H1 (cell line): ENCODE results near the gene MMD. TPM values are rescaled to one million over a fixed set of nuclear protein-coding genes. Genes with fewer than 3 reads are reported as not detected.

Source experiments
- ASH2L ChIP-seq: fragments of 200-600, 300-600 bp; sonication (generic); IDR thresholded peaks from one replicate; pipeline ENCODE4 v1.7.1; 2017; ENCODE audit warnings: low read length
- CBX5 ChIP-seq: fragments of 300-800, 300-1000 bp; sonication (generic); IDR thresholded peaks from 2 replicates; pipeline ENCODE4 v1.7.1; 2016; ENCODE audit warnings: antibody characterized with exemption, low read length, low read depth
- CBX8 ChIP-seq: fragments of 300-800, 300-1000 bp; sonication (generic); IDR thresholded peaks from 2 replicates; pipeline ENCODE4 v1.7.1; 2016; ENCODE audit warnings: low read depth, low read length, borderline replicate concordance
- CEBPB ChIP-seq: IDR thresholded peaks from 2 replicates; pipeline ENCODE4 v1.6.1; 2012; ENCODE audit warnings: low read depth, low read length
- KDM1A ChIP-seq: fragments of 200-600, 300-600 bp; sonication (generic); IDR thresholded peaks from 2 replicates; pipeline ENCODE4 v1.7.1; 2016; ENCODE audit warnings: mild to moderate bottlenecking, low read length, borderline replicate concordance
- MAX ChIP-seq: IDR thresholded peaks from 2 replicates; pipeline ENCODE4 v1.6.1; 2012; ENCODE audit warnings: inconsistent platforms
- NRF1 ChIP-seq: IDR thresholded peaks from 2 replicates; pipeline ENCODE4 v1.6.1; 2011; ENCODE audit warnings: mild to moderate bottlenecking, low read depth, low read length, improper control_type of control experiment
- RFX5 ChIP-seq: IDR thresholded peaks from 2 replicates; pipeline ENCODE4 v1.6.1; 2011; ENCODE audit warnings: low read depth, low read length, improper control_type of control experiment, borderline replicate concordance
- SP1 ChIP-seq: IDR thresholded peaks from 2 replicates; pipeline ENCODE4 v1.6.1; 2011; ENCODE audit warnings: low read depth, low read length
- YY1 ChIP-seq: IDR thresholded peaks from 2 replicates; pipeline ENCODE4 v1.6.1; 2011; ENCODE audit warnings: low read depth, mild to moderate bottlenecking, low read length
- polyA plus RNA-seq, 7 experiments: library from polyadenylated mRNA; depleted of rRNA in 3 of 7; stranded (reverse) in 5 of 7; unstranded in 2 of 7; fragments of >200 nt in 5 of 7; fragments of 200-250 nt in 2 of 7; gene quantifications; 1 replicate in 5 of 7; 2 replicates in 1 of 7; 4 replicates in 1 of 7; pipeline versions ENCODE4 v1.2.1 to v1.2.3, GENCODE V29; 2011 to 2013; ENCODE audit warnings: missing spikeins in 2 of 7, mixed read lengths in 2 of 7
- total RNA-seq: library from RNA; stranded (reverse); fragmentation: NEBNext Ultra II Directional; extraction: Animal tissue kit (Norgen Biotek cat#: 25700); gene quantifications from 2 replicates; pipeline ENCODE4 v1.2.1, GENCODE V29; 2021
- TF ChIP-seq, protein P1 (sequence below): fragments of 300-600 bp; sonication (generic); IDR thresholded peaks from 2 replicates; pipeline ENCODE4 v1.7.1; 2012; ENCODE audit warnings: low read length, moderate library complexity, mild to moderate bottlenecking, inconsistent platforms; ENCODE audit not compliant: insufficient replicate concordance
- TF ChIP-seq, protein P2 (sequence below): IDR thresholded peaks from 2 replicates; pipeline ENCODE4 v1.6.1; 2011; ENCODE audit warnings: low read depth, mild to moderate bottlenecking, low read length; ENCODE audit not compliant: insufficient read depth

The MMD gene
- total and polyA plus RNA-seq, 2 of the 8 experiments (the other 6 are each of a cell fraction or from before 2014, with no cell fraction given), result 28.2 to 37.8 TPM

GRCh38 chr17:55405600-55405999, 16.0 kb downstream of the MMD start (continued):
- TF ChIP-seq, protein P1, sequence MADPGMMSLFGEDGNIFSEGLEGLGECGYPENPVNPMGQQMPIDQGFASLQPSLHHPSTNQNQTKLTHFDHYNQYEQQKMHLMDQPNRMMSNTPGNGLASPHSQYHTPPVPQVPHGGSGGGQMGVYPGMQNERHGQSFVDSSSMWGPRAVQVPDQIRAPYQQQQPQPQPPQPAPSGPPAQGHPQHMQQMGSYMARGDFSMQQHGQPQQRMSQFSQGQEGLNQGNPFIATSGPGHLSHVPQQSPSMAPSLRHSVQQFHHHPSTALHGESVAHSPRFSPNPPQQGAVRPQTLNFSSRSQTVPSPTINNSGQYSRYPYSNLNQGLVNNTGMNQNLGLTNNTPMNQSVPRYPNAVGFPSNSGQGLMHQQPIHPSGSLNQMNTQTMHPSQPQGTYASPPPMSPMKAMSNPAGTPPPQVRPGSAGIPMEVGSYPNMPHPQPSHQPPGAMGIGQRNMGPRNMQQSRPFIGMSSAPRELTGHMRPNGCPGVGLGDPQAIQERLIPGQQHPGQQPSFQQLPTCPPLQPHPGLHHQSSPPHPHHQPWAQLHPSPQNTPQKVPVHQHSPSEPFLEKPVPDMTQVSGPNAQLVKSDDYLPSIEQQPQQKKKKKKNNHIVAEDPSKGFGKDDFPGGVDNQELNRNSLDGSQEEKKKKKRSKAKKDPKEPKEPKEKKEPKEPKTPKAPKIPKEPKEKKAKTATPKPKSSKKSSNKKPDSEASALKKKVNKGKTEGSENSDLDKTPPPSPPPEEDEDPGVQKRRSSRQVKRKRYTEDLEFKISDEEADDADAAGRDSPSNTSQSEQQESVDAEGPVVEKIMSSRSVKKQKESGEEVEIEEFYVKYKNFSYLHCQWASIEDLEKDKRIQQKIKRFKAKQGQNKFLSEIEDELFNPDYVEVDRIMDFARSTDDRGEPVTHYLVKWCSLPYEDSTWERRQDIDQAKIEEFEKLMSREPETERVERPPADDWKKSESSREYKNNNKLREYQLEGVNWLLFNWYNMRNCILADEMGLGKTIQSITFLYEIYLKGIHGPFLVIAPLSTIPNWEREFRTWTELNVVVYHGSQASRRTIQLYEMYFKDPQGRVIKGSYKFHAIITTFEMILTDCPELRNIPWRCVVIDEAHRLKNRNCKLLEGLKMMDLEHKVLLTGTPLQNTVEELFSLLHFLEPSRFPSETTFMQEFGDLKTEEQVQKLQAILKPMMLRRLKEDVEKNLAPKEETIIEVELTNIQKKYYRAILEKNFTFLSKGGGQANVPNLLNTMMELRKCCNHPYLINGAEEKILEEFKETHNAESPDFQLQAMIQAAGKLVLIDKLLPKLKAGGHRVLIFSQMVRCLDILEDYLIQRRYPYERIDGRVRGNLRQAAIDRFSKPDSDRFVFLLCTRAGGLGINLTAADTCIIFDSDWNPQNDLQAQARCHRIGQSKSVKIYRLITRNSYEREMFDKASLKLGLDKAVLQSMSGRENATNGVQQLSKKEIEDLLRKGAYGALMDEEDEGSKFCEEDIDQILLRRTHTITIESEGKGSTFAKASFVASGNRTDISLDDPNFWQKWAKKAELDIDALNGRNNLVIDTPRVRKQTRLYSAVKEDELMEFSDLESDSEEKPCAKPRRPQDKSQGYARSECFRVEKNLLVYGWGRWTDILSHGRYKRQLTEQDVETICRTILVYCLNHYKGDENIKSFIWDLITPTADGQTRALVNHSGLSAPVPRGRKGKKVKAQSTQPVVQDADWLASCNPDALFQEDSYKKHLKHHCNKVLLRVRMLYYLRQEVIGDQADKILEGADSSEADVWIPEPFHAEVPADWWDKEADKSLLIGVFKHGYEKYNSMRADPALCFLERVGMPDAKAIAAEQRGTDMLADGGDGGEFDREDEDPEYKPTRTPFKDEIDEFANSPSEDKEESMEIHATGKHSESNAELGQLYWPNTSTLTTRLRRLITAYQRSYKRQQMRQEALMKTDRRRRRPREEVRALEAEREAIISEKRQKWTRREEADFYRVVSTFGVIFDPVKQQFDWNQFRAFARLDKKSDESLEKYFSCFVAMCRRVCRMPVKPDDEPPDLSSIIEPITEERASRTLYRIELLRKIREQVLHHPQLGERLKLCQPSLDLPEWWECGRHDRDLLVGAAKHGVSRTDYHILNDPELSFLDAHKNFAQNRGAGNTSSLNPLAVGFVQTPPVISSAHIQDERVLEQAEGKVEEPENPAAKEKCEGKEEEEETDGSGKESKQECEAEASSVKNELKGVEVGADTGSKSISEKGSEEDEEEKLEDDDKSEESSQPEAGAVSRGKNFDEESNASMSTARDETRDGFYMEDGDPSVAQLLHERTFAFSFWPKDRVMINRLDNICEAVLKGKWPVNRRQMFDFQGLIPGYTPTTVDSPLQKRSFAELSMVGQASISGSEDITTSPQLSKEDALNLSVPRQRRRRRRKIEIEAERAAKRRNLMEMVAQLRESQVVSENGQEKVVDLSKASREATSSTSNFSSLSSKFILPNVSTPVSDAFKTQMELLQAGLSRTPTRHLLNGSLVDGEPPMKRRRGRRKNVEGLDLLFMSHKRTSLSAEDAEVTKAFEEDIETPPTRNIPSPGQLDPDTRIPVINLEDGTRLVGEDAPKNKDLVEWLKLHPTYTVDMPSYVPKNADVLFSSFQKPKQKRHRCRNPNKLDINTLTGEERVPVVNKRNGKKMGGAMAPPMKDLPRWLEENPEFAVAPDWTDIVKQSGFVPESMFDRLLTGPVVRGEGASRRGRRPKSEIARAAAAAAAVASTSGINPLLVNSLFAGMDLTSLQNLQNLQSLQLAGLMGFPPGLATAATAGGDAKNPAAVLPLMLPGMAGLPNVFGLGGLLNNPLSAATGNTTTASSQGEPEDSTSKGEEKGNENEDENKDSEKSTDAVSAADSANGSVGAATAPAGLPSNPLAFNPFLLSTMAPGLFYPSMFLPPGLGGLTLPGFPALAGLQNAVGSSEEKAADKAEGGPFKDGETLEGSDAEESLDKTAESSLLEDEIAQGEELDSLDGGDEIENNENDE, result no peak
- no peak for TF ChIP-seq CBX8
- no peak for TF ChIP-seq CBX5
- TF ChIP-seq, protein P2, sequence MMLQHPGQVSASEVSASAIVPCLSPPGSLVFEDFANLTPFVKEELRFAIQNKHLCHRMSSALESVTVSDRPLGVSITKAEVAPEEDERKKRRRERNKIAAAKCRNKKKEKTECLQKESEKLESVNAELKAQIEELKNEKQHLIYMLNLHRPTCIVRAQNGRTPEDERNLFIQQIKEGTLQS, result no peak
- no peak for TF ChIP-seq SP1
- TF ChIP-seq MAX, result no peak
- no peak for TF ChIP-seq KDM1A
- no peak for TF ChIP-seq NRF1
- no peak for TF ChIP-seq RFX5
- TF ChIP-seq YY1, result no peak
- no peak for TF ChIP-seq ASH2L
- no peak for TF ChIP-seq CEBPB
